Tibial nerve (tissue), 4 donors: Measurements from ENCODE around the gene CAP2.

ENCODE experiments used
- EP300 ChIP-seq, 2 donors: sonication (generic); formaldehyde crosslinking; IDR thresholded peaks; one replicate each; pipeline ENCODE4 v1.6.1; 2017; ENCODE audit warnings: antibody characterized with exemption in 2 of 2, mild to moderate bottlenecking in 1 of 2
- TF ChIP-seq, protein P1 (sequence below), 5 experiments: fragments of 200-600 bp in 3 of 5; fragments of 450-650 bp in 2 of 5; sonication (generic) in 3 of 5; IDR thresholded peaks; one replicate each; pipeline ENCODE4 v1.5.1; 2016 to 2019; ENCODE audit warnings: antibody characterized with exemption in 5 of 5, mild to moderate bottlenecking in 3 of 5, moderate library complexity in 2 of 5

DNA sequence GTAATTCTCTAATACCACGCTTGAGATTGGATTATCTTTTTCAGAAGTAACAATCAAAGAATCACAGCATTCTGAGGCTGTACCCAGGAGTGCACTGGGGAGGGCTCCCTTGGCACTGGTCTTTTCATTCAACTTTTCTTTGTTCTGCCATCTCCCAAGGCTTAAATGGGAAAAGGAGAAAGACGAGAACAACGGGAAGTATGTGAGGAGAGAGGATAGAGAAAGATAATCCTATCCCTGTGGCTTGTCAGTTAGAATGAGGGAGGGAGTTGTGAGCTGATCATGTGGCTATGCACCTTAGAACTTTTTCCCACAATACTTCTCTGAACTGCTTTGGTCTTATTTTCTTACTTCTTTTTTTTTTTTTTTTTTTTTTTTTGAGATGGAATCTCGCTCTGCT lies 83.1 kb downstream of the CAP2 start:
- TF ChIP-seq, protein P1, sequence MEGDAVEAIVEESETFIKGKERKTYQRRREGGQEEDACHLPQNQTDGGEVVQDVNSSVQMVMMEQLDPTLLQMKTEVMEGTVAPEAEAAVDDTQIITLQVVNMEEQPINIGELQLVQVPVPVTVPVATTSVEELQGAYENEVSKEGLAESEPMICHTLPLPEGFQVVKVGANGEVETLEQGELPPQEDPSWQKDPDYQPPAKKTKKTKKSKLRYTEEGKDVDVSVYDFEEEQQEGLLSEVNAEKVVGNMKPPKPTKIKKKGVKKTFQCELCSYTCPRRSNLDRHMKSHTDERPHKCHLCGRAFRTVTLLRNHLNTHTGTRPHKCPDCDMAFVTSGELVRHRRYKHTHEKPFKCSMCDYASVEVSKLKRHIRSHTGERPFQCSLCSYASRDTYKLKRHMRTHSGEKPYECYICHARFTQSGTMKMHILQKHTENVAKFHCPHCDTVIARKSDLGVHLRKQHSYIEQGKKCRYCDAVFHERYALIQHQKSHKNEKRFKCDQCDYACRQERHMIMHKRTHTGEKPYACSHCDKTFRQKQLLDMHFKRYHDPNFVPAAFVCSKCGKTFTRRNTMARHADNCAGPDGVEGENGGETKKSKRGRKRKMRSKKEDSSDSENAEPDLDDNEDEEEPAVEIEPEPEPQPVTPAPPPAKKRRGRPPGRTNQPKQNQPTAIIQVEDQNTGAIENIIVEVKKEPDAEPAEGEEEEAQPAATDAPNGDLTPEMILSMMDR (IDR thresholded peaks at IDR 0.05), result no peak
- no peak for TF ChIP-seq EP300 (IDR thresholded peaks at IDR 0.05)
